Dendritic cell treated with granulocyte-macrophage colony-stimulating factor and Interleukin-4, amounts not matched to agents 40 ng/mL and 50 ng/mL, for 4 days (primary cell): ENCODE data around the gene IMMP2L.

Source experiments
- H3K27ac Mint-ChIP-seq: one replicate; pipeline ENCODE4 v1.8.0; 2022; ENCODE audit warnings: mild to moderate bottlenecking, mixed read lengths
- H3K27me3 Mint-ChIP-seq: one replicate; pipeline ENCODE4 v1.8.0; 2022; ENCODE audit warnings: mild to moderate bottlenecking, mixed read lengths
- H3K36me3 Mint-ChIP-seq: one replicate; pipeline ENCODE4 v1.8.0; 2022; ENCODE audit warnings: low read depth, mixed read lengths
- H3K4me1 Mint-ChIP-seq: one replicate; pipeline ENCODE4 v1.8.0; 2022; ENCODE audit warnings: low read depth, mixed read lengths
- H3K4me3 Mint-ChIP-seq: one replicate; pipeline ENCODE4 v1.8.0; 2022; ENCODE audit warnings: mild to moderate bottlenecking, moderate library complexity, mixed read lengths
- H3K9me3 Mint-ChIP-seq: one replicate; pipeline ENCODE4 v1.8.0; 2022; ENCODE audit warnings: mixed read lengths
- intact Hi-C: fragments of 100-400 bp; cut with micrococcal nuclease; formaldehyde crosslinking; loops from one replicate; pipeline ENCODE4 v1.15.0; 2022

Gene IMMP2L

GRCh38 chr7:110621289-110621688 is 941.0 kb downstream of the IMMP2L start:
- Mint-ChIP-seq H3K9me3 (peaks cover 42% of the 10 kb centered on the region), H3K4me1 (no peaks in the 10 kb centered on the region), H3K36me3 (no peaks in the 10 kb centered on the region), H3K27me3 (no peaks in the 10 kb centered on the region), H3K4me3 (no peak overlapping the region), H3K27ac (no peak overlapping the region)
- intact Hi-C loops = no loop called here

GRCh38 chr7:110620110-110620735 is 942.1 kb downstream of the IMMP2L start:
- no peaks in the 10 kb centered on the region for H3K36me3 Mint-ChIP-seq
- H3K27me3 Mint-ChIP-seq = no peaks in the 10 kb centered on the region

More at GRCh38 chr7:110620110-110620735, 942.1 kb downstream of the IMMP2L start:
- intact Hi-C loops = no loop called here
- Mint-ChIP-seq H3K9me3 (peaks cover 46% of the 10 kb centered on the region), H3K27ac (no peak overlapping the region), H3K4me3 (no peak overlapping the region), H3K4me1 (no peaks in the 10 kb centered on the region)
